Panc1 (cell line): ENCODE data around the gene FIGN. TPM values are rescaled to one million over a fixed set of nuclear protein-coding genes. Genes with fewer than 3 reads are reported as not detected.

Experiments used
- ATAC-seq: fragments of 200-7000 bp; cut with Tn5 transposase; 2 replicates; pipeline ENCODE4 v1.9.1; 2020; ENCODE audit warnings: mild to moderate bottlenecking, moderate library complexity
- BruUV-seq: library from RNA; stranded (reverse); fragments of 400-500 nt; replicated peaks from 2 replicates; lab custom pipeline; 2021; lab: Mats Ljungman, UMichigan
- CTCF ChIA-PET: fragments of 300-600 bp; sonication (Branson Sonifier 250); formaldehyde crosslinking; loops from one replicate; lab custom pipeline; 2022; ENCODE audit warnings: antibody characterized with exemption; lab: Charles Lee
- POLR2A ChIA-PET: fragments of 300-600 bp; sonication (Branson Sonifier 250); formaldehyde crosslinking; loops from one replicate; lab custom pipeline; 2022; ENCODE audit warnings: antibody characterized with exemption; lab: Charles Lee
- DNase-seq: peaks from one replicate; pipeline ENCODE4 v3.0.0-alpha.2; 2010; ENCODE audit warnings: low read depth, low spot score
- H3K27ac ChIP-seq: 2 replicates; pipeline ENCODE4 v1.5.1; 2011; ENCODE audit warnings: mild to moderate bottlenecking, low read length, inconsistent platforms
- H3K27me3 ChIP-seq: fragments of 200-500 bp; sonication (Bioruptor generic); 2 replicates; pipeline ENCODE4 v1.6.0; 2014; ENCODE audit warnings: low read length, inconsistent platforms; ENCODE audit not compliant: control insufficient read depth, insufficient read depth
- H3K36me3 ChIP-seq: fragments of 200-500 bp; sonication (Bioruptor generic); 2 replicates; pipeline ENCODE4 v1.5.1; 2014; ENCODE audit warnings: inconsistent platforms, mild to moderate bottlenecking, low read length, moderate library complexity; ENCODE audit not compliant: control insufficient read depth, insufficient read depth
- H3K4me1 ChIP-seq: 2 replicates; pipeline ENCODE4 v1.5.1; 2011; ENCODE audit warnings: inconsistent platforms, mild to moderate bottlenecking, low read length, moderate library complexity; ENCODE audit not compliant: control insufficient read depth, insufficient read depth
- H3K4me3 ChIP-seq, 2 experiments: 2 replicates each; pipeline ENCODE4 v1.5.1; 2011 to 2012; ENCODE audit warnings: low read depth in 2 of 2, low read length in 2 of 2, mild to moderate bottlenecking in 2 of 2, inconsistent platforms in 1 of 2, moderate library complexity in 1 of 2
- H3K9me3 ChIP-seq: fragments of 200-500 bp; sonication (Bioruptor generic); 2 replicates; pipeline ENCODE4 v1.5.1; 2014; ENCODE audit warnings: low read depth, mild to moderate bottlenecking, inconsistent platforms, low read length, moderate library complexity; ENCODE audit not compliant: control insufficient read depth, insufficient read depth
- CTCF ChIP-seq: fragments of 450-650 bp; IDR thresholded peaks from 2 replicates; pipeline ENCODE4 v1.5.1; 2017; ENCODE audit warnings: mild to moderate bottlenecking
- POLR2AphosphoS5 ChIP-seq: IDR thresholded peaks from 2 replicates; pipeline ENCODE4 v1.6.1; 2012; ENCODE audit warnings: mild to moderate bottlenecking, low read depth, low read length, moderate library complexity
- REST ChIP-seq, 2 experiments: IDR thresholded peaks; 2 replicates each; pipeline ENCODE4 v1.6.1; 2011 to 2012; ENCODE audit warnings: low read depth in 2 of 2, control low read depth in 1 of 2, low read length in 1 of 2, mild to moderate bottlenecking in 1 of 2, moderate library complexity in 1 of 2; ENCODE audit not compliant: insufficient read depth in 1 of 2
- SIN3A ChIP-seq: IDR thresholded peaks from 2 replicates; pipeline ENCODE4 v1.6.1; 2012; ENCODE audit warnings: low read depth, mild to moderate bottlenecking, low read length, moderate library complexity, borderline replicate concordance; ENCODE audit not compliant: insufficient read depth
- TCF7L2 ChIP-seq: IDR thresholded peaks from 2 replicates; pipeline ENCODE4 v1.6.1; 2011; ENCODE audit warnings: mild to moderate bottlenecking, low read depth, low read length, inconsistent platforms
- in situ Hi-C: cut with HindIII; loops from 2 replicates; pipeline ENCODE4 v1.10.0; 2016; ENCODE audit warnings: low sequenced_read_pairs, low pct_unique_long_range_greater_than_20kb
- intact Hi-C: fragments of 100-400 bp; cut with micrococcal nuclease; formaldehyde crosslinking; loops from one replicate; pipeline ENCODE4 v1.10.0; 2022; ENCODE audit not compliant: unreplicated experiment
- total RNA-seq: library from RNA; stranded (reverse); gene quantifications from one replicate; pipeline ENCODE4 v1.2.1, GENCODE V29; 2021; ENCODE audit not compliant: unreplicated experiment

Gene FIGN
- total RNA-seq, 1 experiment from 2014 or later, result 19.5 TPM

GRCh38 chr2:163751696-163752095 lies 15.9 kb upstream of the FIGN start:
- BruUV-seq, result no TSS peak
- no peaks in the 10 kb centered on the region for H3K27me3 ChIP-seq
- ATAC-seq (no peak), DNase-seq (no peak)
- H3K36me3 ChIP-seq, result no peaks in the 10 kb centered on the region
- peak overlapping the region; percentile 34; the same call in 1 of the 2 replicates for H3K27ac ChIP-seq
- no peak overlapping the region for H3K4me3 ChIP-seq
- intact Hi-C loops (no loop called here), in situ Hi-C loops (no loop called here)
- TF ChIP-seq CTCF, result no peak
- TF ChIP-seq POLR2AphosphoS5, result no peak
- TF ChIP-seq SIN3A, result no peak
- no peak for TF ChIP-seq REST (IDR thresholded peaks at IDR 0.05; ENCODE audit: insufficient read depth in 1 of 2, low read depth in 2 of 2, low read length in 1 of 2)
- TF ChIP-seq TCF7L2, result no peak
- ChIA-PET CTCF (no interaction called here), POLR2A (no interaction called here)
- H3K4me1 ChIP-seq, result no peaks in the 10 kb centered on the region
- H3K9me3 ChIP-seq, result no peaks in the 10 kb centered on the region

- Histone ChIP-seq H3K9me3 (no peaks in the 10 kb centered on the region), H3K4me3 (no peak overlapping the region), H3K36me3 (no peaks in the 10 kb centered on the region), H3K27me3 (no peaks in the 10 kb centered on the region), H3K27ac (no peak overlapping the region), H3K4me1 (no peaks in the 10 kb centered on the region)
- no TSS peak for BruUV-seq
- in situ Hi-C loops, result no loop called here
- ChIA-PET CTCF (no interaction called here), POLR2A (no interaction called here)
- intact Hi-C loops, result no loop called here
- no peak for DNase-seq
- ATAC-seq, result no peak
- no peak for TF ChIP-seq TCF7L2
- TF ChIP-seq CTCF, result no peak
- TF ChIP-seq SIN3A, result no peak
- TF ChIP-seq REST (IDR thresholded peaks at IDR 0.05; ENCODE audit: insufficient read depth in 1 of 2, low read depth in 2 of 2, low read length in 1 of 2), result no peak
- no peak for TF ChIP-seq POLR2AphosphoS5
Observed at GRCh38 chr2:163748420-163748819, 12.6 kb upstream of the FIGN start.
